Measurements from ENCODE around the gene REC8. TPM values are rescaled to one million over a fixed set of nuclear protein-coding genes. Genes with fewer than 3 reads are reported as not detected.
A peak's percentile ranks its signal among the peaks of the same experiment; 100 is the strongest.

The REC8 gene
- total RNA-seq, 1 experiment from 2014 or later = 6.1 TPM

DNA sequence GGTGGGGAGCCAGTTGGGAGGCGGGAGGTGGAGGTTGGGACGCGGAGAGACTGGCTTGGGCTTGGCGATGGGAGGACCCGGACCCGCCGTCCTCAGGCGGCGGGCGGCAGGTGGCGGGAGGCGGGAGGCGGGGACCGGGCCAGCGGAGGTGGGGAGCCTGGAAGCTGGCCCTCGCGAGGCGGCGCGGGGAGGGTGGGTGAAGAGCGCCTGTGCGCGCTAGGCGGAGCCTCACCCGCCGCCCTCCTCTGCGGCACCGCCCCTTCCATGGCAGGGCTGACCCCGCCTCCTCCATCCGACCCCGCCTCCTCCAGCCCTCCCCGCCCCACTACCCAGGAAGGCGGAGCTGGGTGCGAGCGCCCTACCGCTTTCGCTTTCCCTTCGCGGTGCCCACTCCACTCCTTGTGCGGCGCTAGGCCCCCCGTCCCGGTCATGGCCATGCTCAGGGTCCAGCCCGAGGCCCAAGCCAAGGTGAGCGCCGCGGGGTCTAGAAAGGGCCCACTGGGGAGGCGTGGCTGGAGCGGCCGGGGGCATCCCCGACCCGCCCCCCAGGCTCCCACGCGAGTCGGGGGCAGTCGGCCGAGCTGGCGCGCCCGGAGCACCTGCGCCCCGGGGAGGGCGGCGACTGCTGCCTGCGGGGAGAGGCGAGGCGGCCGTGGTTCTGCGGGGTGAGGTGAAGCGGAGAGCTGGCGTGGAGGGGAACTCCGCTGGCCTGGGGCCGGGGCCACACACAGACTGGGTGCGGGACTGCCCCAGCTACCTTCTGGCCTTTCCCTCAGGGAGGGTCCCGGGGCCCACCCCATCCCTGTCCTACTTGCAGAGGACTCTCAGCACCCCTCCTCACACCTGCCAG, 35.8 kb upstream of the REC8 start, which contains the start of gene PSME1:
TSS of gene PSME1 (plus strand) at position 361 of the 850 bp plus-strand sequence. CDS start at position 430, 69 bp downstream.
- Mint-ChIP-seq H3K4me3 (ENCODE audit: unreplicated experiment) (peak within 1 kb of the TSS; percentile 75), H3K9me3 (ENCODE audit: unreplicated experiment) (no peaks in the 10 kb centered on the region), H3K27ac (ENCODE audit: low read depth, unreplicated experiment) (peak within 1 kb of the TSS; percentile 86), H3K4me1 (ENCODE audit: insufficient read depth, unreplicated experiment) (peaks cover 42% of the 10 kb centered on the region), H3K36me3 (ENCODE audit: insufficient read depth, unreplicated experiment) (peaks cover 26% of the 10 kb centered on the region), H3K27me3 (ENCODE audit: insufficient read depth, unreplicated experiment) (no peaks in the 10 kb centered on the region)
- TF ChIP-seq, protein P1, sequence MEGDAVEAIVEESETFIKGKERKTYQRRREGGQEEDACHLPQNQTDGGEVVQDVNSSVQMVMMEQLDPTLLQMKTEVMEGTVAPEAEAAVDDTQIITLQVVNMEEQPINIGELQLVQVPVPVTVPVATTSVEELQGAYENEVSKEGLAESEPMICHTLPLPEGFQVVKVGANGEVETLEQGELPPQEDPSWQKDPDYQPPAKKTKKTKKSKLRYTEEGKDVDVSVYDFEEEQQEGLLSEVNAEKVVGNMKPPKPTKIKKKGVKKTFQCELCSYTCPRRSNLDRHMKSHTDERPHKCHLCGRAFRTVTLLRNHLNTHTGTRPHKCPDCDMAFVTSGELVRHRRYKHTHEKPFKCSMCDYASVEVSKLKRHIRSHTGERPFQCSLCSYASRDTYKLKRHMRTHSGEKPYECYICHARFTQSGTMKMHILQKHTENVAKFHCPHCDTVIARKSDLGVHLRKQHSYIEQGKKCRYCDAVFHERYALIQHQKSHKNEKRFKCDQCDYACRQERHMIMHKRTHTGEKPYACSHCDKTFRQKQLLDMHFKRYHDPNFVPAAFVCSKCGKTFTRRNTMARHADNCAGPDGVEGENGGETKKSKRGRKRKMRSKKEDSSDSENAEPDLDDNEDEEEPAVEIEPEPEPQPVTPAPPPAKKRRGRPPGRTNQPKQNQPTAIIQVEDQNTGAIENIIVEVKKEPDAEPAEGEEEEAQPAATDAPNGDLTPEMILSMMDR (IDR thresholded peaks at IDR 0.05; ENCODE audit: unreplicated experiment) = no peak
- DNase-seq (ENCODE audit: unreplicated experiment) = peak; percentile 89
- ChIA-PET POLR2A (interaction anchor here (0.7 to 12.5 kb wide), 18 partner anchors 8 to 1306 kb away, joined by 3 to 252 read pairs (median 6); partner anchors contain the start of genes AP1G2, CHMP4A, DCAF11 and GMPR2), CTCF (interaction anchor here (0.6 to 1.8 kb wide), 10 partner anchors 9 to 135 kb away, joined by 3 to 9 read pairs (median 4); partner anchors contain the start of genes IRF9 and PSME2)
- intact Hi-C loops (cut with micrococcal nuclease) = no loop called here
- BruUV-seq (replicated peaks) = no TSS peak

DNA sequence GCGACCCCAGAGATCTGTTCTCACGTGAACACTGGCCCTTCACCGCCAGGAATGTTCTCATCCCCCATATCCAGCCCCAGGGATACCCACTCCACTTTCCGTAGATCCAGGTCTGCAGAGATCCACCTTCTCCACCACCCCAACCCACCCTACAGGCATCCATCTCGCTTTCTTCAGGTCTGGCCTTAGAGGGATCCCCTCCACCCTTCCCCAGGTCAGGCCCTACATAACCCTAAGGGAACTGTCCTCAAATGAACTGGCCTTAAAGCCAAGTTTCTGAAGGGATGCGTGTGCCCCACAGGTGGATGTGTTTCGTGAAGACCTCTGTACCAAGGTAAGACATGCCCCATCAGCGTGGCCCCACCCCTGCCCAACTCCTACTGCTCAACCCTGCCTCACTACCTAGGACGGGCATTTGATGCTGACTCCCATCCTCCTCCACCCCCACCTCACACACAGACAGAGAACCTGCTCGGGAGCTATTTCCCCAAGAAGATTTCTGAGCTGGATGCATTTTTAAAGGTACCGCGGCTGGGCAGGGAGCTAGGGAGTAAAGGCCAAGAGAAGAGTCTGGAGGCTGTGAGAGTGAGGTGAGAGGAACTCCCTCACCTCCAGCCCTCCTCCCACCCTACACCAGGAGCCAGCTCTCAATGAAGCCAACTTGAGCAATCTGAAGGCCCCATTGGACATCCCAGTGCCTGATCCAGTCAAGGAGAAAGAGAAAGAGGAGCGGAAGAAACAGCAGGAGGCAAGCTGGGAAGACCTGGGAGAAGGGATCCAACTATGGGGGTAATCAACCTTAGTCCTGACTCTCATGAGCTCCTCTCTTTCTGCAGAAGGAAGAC, 35.0 kb upstream of the REC8 start:
- Mint-ChIP-seq H3K27me3 (ENCODE audit: insufficient read depth, unreplicated experiment) (no peaks in the 10 kb centered on the region), H3K4me1 (ENCODE audit: insufficient read depth, unreplicated experiment) (peaks cover 41% of the 10 kb centered on the region), H3K27ac (ENCODE audit: low read depth, unreplicated experiment) (peak overlapping the region; percentile 86), H3K9me3 (ENCODE audit: unreplicated experiment) (no peaks in the 10 kb centered on the region), H3K4me3 (ENCODE audit: unreplicated experiment) (peak overlapping the region; percentile 75), H3K36me3 (ENCODE audit: insufficient read depth, unreplicated experiment) (peaks cover 26% of the 10 kb centered on the region)
- ChIA-PET POLR2A (interaction anchor here (0.7 to 12.5 kb wide), 17 partner anchors 10 to 816 kb away, joined by 3 to 252 read pairs (median 6); partner anchors contain the start of genes AP1G2, CHMP4A, DCAF11 and GMPR2), CTCF (interaction anchor here (0.6 to 1.8 kb wide), 8 partner anchors 8 to 232 kb away, joined by 3 to 9 read pairs (median 4); partner anchors contain the start of genes CIDEB, DCAF11 and RNF31)
- intact Hi-C loops (cut with micrococcal nuclease) = no loop called here
- DNase-seq (ENCODE audit: unreplicated experiment) = no peak
- TF ChIP-seq, protein P1 (IDR thresholded peaks at IDR 0.05; ENCODE audit: unreplicated experiment) = no peak
- no TSS peak for BruUV-seq (replicated peaks)

DNA sequence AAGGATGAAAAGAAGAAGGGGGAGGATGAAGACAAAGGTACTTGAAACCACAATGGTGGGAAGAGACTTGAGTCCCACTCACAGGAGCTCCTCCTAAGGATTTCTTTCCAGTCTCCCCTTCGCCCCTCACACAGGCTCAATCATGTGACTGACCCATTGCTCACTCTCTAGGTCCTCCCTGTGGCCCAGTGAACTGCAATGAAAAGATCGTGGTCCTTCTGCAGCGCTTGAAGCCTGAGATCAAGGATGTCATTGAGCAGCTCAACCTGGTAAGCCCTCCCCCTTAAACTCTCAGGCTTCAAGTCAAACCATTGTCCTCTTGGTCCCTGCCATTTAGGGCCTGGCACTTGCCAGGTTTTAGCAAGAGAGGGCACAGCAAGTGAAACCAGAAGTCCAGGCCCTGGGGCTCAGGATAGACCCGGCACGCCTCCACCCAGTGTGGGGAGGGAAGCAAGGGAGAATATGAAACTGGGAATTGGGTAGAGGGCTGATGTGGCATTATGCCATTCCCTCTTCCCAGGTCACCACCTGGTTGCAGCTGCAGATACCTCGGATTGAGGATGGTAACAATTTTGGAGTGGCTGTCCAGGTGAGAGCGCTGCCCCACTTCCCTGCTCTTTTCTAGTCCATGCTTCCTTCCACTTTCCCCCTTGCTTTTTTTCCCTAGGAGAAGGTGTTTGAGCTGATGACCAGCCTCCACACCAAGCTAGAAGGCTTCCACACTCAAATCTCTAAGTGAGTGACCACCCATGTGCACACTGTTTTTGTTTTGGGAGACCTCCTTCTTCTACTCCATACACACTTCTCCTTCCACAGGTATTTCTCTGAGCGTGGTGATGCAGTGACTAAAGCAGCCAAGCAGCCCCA, 34.1 kb upstream of the REC8 start:
- CTCF ChIA-PET = interaction anchor here (0.6 to 2.4 kb wide), 6 partner anchors 9 to 170 kb away, joined by 3 to 12 read pairs (median 5); partner anchors contain the start of genes CIDEB, DCAF11, IRF9 and RNF31
- Mint-ChIP-seq H3K4me3 (ENCODE audit: unreplicated experiment) (peak overlapping the region; percentile 75), H3K9me3 (ENCODE audit: unreplicated experiment) (no peaks in the 10 kb centered on the region), H3K36me3 (ENCODE audit: insufficient read depth, unreplicated experiment) (peaks cover 26% of the 10 kb centered on the region), H3K27ac (ENCODE audit: low read depth, unreplicated experiment) (peak overlapping the region; percentile 86), H3K4me1 (ENCODE audit: insufficient read depth, unreplicated experiment) (peaks cover 35% of the 10 kb centered on the region), H3K27me3 (ENCODE audit: insufficient read depth, unreplicated experiment) (no peaks in the 10 kb centered on the region)
- intact Hi-C loops (cut with micrococcal nuclease) = no loop called here
- TF ChIP-seq, protein P1 (IDR thresholded peaks at IDR 0.05; ENCODE audit: unreplicated experiment) = no peak
- BruUV-seq (replicated peaks) = no TSS peak
- POLR2A ChIA-PET = interaction anchor here (0.9 to 12.5 kb wide), 7 partner anchors 9 to 136 kb away, joined by 3 to 252 read pairs (median 6); partner anchors contain the start of genes CHMP4A, DCAF11, IPO4 and NRL
- DNase-seq (ENCODE audit: unreplicated experiment) = no peak
